DMS153 treated with DMSO at 0.1 percent for 48 hours (cell line): ENCODE results near the gene AMER2.
"Not testable (repeated sequence)": the region's sequence is repeated elsewhere in the genome, so short reads cannot be mapped to it uniquely, and the experiment has no call there.

Source experiments
- DNase-seq: peaks from one replicate; lab custom pipeline; 2025; ENCODE audit not compliant: unreplicated experiment; lab: John Stamatoyannopoulos, UW

The AMER2 gene

DNA sequence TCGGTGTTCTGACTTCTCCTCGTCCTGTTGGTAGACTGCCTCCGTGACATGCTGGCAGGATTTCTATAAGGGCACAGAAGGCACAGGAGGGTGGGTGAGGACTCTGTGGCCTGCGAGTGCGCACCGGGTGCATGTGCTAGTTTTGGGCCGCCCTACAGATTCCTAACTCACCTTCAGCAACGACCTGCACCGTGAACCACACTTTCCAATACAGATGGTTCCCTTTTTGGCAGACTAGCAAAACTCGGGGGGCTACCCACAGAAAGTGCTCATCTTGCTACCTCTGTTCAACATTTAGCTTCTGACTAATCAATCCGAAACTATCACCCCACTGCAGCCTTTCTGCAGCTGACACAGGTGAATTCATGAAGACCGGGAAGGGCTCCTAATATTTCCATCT lies 14.1 kb upstream of the AMER2 start:
- no peak for DNase-seq

DNA sequence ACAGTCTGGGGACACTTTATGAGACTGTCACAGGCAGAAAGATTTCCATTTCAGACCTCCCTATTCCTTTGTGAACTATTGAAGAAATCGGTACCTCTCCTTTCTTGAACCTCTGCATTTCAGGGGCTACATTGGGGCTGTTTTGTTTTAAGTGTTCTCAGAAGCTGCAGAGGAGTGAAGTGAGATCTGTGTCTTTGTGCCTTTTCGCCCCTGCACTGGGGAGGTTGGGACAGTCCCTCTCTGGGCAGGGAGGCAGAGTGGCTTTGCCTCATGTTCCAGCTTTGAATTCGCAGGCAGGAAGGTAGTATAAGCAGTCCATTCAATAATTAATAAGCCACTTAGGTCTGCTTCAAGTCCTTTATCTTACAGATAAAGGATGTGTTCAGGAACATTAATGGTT lies 9.5 kb upstream of the AMER2 start:
- DNase-seq = no peak

DNA sequence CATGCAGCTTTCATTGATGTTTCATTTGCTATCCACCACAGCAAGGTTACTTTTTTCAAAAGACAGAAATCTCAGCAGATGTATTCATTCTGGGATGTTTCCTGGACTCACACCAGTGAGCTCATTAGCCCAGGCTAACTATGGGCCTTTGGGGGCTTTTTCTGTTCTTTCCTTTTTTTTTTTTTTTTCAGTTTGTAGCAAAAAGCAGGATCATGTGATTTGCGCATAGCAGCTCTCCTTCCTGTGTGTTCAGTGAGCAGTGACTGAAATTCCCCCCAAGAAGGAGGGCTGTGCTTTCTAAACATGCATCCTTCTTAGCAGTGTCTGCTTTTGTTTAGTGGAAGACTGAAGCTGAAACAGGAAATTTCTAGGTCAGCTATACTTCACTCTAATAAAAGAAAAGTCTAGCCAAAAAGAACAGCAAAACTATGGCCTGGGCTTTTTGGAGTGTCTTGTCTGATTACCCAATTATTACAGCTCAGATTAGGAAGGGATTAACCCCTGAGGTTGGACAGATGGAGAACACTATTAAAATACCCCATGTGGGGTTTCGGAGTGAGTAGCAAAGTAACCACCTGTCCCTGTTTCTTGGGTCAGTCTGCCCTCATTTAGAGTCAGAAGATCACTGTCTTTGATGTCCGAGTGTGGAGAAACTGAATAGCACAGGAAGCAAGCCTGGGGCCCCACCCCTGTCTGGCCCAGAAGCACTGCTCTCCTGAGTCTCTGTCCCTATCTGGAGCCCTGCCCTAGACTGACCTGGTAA lies 8.9 kb upstream of the AMER2 start:
- DNase-seq = no peak

DNA sequence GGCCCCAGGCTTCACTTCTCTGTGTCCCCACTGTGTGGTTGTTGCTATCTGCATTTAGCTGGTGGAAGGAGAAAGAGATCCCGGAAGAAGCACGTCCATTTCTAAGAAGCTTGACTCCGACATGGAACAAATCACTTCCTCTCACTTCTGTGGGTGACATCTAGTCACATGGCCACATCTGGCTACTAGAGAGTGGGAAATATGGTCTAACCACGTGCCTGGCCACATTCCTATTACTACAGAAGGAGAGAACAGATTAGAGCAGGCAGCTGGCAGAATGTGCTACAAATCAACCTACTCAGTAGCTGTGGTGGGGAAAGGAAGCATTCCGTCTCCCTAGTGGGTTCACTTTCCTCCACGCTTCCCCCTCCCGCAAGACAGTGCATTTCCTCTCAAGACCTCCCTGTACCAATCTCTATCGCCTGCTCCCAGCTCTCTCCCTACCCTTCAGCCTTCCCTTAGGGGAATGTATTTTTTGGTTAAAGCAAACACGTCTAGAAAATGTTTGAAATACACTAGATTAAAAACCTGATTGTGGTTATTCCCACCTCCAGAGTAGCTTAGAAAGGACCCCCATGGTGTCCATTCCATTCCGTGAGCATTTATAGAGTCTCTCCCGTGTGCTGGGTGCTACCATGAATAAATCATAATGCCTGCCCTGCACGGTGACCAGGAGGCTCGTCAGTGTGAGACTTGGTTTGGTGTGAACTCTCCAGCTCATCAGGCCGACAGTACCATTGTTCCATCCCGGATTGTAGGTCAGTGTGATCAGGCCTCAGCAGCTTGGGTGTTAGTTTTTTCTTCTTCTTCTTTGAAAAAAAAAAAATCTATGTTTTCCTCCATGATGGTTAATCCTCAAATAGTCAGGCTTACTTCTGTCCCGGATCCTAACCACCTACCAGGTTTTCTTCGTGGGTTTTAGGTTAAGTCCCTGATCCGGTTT lies 8.0 kb upstream of the AMER2 start:
- no peak for DNase-seq

DNA sequence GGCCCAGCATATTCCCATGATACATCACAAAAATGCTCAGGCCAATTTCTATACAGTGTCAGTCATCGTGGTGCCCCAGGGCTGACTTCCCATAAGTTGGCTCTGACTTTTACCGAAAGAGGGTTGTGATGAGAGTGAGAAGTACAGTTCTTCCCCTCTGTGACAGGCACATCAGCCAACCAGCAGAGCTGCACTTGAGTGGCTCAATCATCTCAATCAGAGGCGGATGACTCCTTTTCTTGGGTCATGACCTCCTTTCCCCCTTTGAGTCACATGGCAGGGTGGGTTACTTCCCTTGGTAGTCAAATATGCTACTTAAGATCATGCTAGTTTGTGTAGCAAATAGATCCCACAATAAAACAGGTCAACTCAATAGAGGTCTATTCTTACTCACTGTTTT lies 6.9 kb upstream of the AMER2 start:
- no peak for DNase-seq

DNA sequence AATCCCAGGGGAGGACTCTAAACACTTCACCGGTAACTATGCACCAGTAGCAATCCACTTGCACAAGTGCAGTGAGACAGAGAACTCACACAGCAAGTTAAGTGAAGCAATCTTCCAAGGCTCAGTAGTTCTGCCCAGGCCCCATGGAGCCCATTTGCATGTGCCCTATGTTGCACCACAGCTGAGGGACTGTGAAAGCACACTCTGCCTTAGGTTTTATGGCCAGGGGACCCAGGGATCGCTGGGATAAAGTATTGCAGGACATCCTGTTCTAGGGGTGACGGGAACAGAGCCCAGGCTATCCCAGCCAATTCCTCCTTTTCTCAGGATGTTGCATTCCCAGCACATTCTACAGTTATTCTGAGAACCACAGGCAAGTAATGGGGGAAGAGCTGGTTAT lies 6.0 kb upstream of the AMER2 start:
- no peak for DNase-seq

DNA sequence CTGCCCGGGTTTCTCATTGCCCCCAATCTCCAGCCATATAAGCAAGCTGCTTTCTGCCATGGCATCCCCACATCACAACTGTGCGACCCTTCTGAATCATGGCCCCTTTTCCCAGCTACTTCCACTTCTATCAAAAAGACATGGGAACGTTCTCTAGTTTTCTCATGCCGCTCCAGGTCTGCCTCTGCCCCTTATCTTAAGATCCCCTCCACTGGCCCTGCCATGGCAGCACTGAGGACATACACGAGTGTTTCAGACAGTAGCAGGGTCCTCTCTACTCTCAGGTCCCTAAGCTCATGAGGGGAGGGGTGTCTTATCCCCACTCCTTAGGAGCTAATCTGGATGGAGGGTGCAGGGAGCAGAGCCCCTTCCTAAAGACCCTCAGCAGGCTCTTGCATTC lies 5.5 kb upstream of the AMER2 start:
- DNase-seq = no peak

DNA sequence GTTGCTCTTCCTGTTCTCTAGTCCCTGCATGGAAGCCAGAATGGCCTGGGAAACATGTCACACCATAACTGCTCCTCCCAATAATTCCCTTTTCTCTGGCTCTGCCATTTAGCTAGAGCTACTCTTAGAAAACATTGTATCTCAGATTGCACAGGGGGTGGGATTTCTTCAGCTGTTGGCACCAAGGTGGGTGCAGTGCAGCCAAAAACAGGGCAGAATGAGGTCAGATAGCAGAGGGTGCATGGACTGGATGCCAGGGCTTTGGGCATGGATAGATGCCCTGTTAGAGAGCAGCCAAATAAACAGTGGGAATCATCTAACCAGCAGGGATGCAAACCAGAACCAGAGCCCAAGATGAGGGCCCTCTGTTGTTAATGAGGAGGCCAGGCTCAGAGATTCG lies 4.9 kb upstream of the AMER2 start:
- no peak for DNase-seq

DNA sequence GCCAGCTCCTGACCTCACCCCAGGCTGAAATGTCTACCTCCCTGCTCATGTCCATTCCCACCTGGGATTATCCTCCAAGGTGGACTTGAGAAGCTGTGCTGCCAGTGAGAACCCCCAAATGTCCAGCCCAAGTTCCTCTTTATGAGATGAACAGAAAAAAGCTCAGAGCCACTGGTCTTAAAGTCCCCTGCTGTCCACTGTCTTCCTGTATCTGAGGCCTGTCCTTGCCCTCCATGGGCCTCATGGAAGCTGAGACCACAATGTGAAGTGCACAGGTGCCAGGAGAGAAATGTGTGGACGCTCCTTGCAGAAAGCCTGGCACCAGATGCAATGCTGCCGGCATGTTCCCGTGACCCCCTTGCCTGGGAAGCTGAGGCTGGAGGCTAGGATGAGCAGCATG lies 3.3 kb upstream of the AMER2 start:
- no peak for DNase-seq

DNA sequence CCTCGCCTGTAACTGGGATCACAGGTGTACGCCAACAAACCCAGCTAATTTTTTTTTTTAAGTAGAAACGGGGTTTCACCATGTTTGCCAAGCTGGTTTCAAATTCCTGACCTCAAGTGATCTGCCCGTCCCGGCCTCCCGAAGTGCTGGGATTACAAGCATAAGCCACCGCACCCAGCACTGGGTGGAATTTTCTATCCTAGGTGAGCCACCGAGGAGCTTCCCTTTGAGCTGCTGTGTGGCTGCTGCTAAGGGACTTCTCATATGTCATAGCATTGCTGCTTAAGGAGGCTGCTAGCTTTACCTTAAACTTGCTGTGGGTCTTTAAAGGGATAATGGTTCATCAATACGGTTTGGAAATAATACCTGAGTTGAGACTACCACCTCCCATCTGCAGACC lies 2.9 kb upstream of the AMER2 start:
- no peak for DNase-seq

DNA sequence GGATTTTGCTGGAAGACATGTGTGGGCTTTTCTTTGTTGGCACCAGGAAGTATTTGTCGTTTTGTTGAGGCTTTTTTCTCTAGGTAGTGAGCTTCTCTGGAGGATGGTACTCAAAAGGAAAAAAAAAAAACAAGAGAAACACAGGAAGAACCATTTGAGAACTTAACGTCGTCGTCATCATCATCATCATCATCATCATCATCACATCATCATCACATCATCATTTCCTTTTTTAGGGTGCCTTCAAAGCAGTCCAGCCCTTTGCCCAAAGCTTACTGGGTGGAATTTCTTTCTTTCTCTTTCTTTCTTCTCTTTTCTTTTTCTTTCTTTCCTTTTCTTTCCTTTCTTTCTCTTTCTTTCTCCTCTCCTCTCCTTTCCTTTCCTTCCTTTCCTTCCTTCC lies 2.2 kb upstream of the AMER2 start:
- DNase-seq = no peak

DNA sequence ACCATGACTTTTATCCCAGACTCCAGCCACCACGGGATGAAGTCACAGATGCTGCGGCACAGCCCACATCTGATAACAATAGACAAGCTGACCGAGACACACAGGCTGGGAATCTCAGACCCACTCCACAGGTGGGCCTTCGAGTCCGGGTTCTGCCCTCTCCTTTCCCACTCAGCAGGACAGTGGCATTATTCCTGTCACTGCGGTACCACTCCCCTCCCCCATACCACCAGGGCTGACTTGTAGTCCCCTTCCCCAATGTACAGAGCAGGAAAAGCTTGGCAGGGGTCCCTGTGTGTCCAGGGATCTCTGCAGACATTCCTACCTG lies 179 bp upstream of the AMER2 start:
- DNase-seq = no peak

DNA sequence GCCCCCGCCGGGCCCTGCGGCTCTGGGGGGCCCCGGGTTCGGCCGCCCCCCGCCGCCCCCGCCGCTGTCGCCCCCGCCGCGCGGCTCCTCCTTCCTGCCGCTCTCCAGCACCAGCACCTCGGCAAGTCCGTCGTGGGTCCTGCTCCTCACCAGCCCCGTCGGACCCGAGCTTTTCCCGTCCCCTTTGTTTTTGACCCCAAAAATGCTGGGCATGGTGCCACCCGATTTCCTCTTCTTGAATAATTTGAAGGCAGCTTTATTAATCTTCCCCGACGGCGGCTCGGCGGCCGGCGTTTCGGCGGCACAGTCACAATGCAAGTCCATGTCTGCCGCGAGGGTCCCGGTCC lies 945 bp downstream of the AMER2 start:
- DNase-seq = no peak

DNA sequence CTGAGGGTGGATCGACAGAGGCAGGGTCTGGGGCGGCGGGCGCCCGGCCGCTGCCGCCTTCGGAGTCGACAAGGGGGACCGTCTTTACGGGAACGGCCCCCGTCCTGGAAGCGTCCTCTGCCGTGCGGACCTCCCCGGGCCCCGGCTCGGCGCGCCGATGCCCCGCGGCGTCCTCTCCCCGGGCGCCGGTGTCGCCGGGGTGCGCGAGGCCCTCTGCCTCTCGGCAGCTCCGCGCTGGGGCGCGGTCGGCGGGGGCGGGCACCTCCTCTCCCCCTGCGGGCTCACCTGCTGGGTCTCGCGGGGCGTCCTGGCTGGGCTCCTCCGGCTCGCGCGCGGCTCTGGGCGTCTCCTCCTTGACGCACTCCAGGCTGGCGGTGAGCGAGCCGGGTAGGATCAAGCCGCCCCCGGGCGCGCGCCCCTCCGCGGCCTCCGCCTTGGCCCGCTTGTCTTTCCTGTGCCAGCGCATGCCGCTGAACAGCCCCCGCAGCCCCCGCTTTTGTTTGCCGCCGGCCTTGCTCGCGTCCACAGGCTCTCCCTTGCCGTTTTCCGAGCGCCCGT lies 1.5 kb downstream of the AMER2 start:
- no peak for DNase-seq

DNA sequence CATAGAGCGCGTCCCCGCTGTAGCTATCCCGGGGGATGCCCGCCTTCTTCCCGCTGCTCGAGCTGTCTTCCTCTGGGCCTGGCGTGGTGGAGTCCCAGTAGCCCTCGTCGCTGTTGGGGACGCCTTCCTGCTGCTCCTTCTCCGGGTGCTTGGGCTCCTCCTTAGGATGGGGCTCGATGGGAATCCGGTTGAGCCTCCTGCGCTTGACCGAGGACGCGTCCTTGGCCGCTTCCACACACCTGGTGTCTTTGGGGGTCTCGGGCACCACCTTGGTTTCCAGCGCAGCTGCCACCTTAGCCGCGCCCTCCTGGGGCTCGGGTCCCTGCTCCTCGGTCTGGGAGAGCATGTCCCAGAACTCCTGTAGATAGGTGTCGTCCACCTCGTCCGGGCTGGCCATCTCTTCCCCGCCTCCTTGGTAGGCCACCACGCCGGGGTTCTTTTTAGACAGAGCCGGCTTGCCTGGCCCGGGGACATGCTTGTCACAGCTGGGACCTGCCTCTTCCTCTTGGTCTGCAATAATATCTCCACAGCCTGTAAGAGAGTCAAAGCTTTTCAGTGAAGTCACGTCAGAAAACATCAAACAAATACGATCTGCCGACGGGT lies 2.0 kb downstream of the AMER2 start:
- DNase-seq = no peak

DNA sequence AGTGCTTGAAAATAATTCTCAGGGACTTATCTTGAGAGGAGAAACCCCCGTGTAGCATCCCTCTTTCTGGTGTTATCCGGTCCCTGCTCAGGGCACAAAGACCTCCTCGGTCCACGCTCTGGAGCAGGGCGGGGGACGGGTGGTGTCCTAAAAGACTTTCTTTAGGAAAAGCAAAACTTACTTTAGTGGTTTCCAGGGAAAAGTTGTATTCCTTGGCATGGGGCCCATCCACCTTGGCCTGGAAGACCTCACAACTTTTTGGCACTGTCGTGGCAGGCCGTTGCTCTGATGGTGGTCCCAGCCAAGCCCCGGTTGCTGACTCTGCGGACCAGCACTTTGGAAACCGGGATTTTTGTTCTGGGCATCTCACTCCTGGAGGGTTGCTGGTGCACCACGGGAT lies 2.7 kb downstream of the AMER2 start:
- DNase-seq = no peak

DNA sequence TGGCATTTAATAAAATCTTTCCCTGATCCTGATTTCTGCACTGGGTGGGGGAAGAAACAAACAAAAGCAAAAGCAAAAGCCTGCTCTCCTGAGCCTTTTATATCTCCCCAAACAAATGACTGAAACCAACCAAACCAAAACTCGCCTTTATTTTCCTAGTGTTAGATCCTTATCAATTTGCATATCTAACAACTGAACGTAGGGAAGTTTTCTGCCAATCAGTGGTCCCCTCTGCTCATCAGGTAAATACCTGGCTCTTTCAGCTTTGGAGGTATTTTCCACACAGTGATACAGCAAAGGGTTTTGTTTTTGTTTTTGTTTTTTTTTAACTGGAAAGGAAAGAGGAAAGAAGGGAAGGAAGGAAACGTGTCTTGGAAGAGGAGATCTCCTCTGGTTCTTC lies 3.3 kb downstream of the AMER2 start:
- no peak for DNase-seq

DNA sequence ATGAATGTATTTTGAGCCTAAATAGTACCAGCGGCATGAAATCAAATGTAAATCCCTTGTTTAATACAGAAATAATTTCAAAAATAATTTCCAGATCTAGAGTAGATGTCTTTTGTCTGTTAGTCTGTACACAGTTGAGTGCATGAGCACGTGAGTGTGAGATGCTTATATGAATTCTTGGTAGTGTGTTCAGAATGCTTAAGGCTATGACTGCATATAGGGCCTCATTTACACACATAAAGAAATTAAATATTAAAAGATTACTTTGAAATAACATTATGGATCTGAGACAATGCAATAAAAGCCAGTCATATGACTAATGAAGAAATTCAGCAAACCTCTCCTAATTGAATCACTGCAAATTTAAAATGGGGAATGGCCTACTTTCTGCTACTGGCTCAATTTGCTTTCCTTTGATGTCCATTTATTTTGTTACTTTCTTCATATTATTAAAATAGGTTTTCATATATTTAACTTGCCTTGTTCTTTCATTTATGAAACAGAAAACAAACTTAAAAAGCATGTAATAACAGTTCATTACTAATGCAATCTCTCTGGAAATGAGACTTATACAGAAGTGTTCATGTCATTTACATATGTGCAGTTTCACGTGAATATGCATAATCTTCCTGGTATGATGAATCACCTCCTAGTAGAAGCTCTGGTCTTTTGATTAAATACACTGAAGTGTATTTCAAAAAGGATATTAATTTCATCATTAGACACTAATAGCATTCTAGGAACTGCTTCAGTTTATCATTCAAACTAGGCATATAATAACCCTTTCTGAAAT lies 4.5 kb downstream of the AMER2 start:
- no peak for DNase-seq

DNA sequence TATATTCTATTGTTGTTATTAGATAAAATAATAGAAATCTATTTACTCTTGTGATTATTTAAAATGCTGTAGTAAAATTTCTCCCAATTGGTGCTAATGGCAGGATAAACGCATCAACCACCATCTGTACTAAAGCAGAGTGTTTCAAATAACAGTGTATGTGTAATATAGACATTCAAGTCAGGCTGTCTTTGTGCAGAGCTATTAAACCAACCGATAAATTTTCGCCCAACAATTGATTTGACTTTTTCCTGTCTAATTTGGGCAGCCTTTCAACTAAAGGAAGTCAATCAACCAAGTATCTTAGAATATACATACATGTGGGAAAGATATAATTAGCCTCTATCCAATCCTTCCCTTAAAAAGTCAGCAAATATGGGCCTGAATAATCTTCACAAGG lies 5.8 kb downstream of the AMER2 start:
- DNase-seq = no peak

DNA sequence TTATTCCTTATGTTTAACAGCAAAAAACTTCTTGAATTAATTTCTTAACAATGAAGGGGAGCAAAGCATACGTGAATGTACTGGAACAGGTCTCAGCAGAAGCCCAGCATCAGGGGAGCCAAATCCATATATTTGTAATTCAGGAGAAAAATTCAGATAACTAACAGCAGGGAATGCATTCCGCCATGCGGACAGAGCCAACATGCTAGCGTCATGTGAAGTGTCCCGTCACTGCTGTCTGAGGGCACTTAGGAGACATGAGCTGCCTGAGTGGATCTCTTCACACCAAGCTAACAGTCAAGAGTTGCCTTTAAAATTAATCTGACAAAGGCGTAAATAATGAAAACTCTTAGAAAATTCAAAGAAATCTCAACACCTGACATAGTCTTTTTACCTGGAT lies 6.4 kb downstream of the AMER2 start:
- no peak for DNase-seq

DNA sequence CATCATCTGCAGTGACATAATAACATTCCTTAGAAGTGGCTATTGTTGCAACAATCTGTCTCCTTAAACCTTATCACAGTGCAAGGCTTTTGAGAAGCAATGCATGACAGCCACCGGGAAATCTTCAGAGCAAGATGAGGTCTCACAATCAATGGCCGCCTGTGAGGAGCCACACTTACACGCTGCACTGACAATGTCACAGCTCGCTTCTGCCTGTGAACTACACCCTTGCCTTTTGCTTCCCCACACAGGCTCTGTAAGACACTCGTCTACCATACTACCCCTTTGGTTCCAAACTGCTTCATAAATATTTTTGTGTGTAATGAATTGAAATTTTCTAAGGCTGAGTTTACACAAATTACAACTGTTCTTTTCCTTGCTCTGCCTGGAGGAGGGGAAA lies 6.9 kb downstream of the AMER2 start:
- DNase-seq = not testable (repeated sequence)
